ENCODE data around the gene REEP6.

The REEP6 gene

DNA sequence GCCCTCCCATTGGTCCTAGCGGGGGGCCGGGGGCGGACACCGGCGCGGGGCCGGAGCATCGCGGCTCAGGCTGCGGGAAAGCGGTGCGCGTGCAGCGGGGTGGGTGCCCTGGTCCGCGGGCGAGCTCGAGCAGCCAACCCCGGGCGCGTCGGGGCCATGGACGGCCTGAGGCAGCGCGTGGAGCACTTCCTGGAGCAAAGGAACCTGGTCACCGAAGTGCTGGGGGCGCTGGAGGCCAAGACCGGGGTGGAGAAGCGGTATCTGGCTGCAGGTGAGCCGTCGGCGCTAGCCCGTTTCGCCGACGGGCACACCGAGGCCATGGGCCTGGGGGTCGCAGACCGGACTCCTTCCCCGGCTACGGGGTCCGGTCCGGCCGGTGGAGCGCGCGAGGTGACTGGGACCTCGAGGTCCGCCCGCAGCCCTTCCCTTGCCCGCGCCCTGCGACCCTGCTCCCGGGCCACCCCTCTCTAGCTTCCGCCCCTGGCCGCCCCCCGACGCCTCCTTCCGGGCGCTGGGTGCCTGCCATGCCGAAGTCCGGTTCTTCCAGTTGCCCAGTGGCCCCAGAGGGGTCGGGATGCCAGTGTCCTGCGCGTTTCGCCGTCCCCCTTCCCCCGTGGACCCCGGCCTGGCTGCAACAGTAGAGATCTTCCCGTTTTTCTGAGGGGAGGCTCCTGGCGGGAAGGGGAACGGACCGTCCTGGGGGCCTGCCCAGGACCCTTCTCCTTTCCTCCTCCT is at the start of gene REEP6:
Gene REEP6, plus strand, starts transcription at position 68 of the 735 bp plus-strand sequence. Its CDS starts 89 bp downstream, at position 157.
- peak in 2 of 10 donors; percentile 9 to 88 for DNase-seq
- intact Hi-C loops (cut with DNase I), result no loop called here

DNA sequence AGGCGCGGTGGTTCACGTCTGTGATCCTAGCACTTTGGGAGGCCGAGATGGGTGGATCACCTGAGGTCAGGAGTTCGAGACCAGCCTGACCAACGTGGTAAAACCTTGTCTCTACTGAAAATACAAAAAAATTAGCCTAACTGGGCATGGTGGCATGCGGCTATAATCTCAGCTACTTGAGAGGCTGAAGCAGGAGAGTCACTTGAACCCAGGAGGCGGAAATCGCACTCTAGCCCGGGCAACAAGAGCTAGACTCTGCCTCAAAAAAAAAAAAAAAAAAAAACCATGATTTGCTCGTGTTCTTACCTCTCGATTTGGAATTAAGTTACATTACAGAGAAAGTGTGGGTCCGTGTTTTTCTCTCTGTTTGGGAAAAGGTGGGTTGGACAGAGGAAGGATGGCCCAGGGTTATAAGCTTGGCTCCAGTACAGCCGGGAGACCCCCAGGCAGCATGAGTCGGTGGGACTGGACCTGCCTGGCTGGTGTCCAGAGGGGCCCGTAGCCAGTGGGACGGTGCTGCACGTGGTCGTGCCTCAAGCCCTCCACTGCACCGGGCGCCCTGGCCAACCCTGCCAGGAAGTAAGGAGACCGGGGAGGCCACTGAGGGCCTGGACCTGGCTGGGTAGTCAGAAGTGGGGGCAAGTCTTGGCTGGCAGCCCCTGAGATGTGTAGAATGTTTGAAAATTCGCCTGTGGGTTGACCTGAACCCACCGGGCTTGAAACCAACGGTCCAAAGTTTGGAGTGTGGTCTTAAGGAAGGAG is 49.1 kb upstream of the REEP6 start:
- intact Hi-C loops (cut with DNase I), result no loop called here
- no peak for DNase-seq

DNA sequence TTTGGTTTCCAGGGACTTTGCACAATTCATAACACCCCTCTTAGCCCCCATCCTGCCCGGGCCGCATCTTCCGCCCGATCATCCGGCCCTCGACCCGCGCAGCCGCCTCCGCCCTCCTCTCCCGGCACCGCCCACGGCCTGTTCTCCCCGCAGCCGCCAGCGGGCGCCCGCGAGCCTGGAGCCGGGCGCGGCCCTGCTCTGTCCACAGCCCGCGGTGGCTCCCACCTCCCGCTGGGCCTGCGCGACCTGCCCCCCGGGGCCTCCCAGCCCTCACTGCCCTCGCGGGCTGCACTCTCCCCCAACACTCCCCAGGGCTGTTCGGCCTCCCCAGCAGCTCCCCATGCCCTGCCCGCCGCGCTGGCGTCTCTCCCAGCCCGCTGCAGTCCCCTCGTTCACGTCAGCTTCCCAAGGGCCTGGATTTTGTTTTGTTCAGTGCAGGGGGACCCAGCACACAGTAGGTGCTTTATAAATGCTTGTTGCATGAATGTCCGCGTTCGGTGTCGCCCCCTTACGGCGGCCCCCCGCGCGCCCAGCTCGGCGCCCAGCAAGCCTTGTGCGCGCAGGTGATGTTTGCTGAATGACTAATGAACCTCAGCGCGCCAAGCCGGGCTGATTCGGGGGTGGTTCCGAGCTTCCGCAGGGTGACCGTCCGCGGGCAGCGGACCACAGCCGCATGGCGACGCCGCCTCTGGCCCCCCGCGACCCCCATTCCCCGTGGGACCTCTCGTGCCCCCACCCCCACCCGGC is 45.6 kb upstream of the REEP6 start:
- DNase-seq, result peak in 9 of 10 donors; percentile 59 to 96 (median 77)
- intact Hi-C loops (cut with DNase I), result no loop called here

DNA sequence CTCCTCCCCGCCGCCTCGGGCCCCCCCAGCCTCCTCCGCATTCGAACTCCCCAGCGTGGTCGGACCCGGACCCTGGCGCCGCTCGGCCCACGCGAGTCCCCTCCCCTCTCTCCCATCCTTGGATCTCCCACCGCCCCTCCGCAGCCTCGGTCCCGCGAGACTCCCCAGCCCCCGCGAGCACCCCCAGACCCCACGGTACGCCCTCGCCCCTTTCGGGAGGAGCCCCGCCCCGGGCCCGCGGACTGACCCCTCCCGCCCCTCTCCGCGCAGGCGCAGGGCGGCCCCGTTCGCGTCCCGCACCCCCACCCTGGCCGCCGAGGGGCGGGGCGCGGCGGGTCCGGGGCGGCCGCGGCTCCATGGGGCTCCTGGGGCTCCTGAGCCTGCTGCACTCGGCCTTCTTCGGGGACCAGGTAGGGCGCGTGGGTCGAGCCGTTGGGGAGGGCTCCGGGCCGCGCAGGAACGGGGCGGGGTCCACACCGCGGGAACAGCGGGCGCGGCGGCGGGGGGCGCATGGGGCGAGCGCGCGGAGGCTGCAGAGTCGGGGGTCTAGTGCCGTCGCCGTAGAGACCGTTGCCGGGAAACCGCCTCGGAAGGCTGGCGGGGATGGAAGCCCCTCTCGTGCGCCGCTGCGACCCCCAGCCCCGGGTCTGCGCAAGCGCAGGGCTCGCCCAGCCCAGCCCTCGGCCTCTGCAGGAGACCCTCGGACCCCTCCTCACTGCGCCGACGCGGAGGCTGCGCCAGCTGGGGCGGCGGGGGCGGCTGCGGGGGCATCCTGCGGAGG is 44.9 kb upstream of the REEP6 start:
- intact Hi-C loops (cut with DNase I), result no loop called here
- DNase-seq, result peak; percentile 48 to 96 (median 68)

DNA sequence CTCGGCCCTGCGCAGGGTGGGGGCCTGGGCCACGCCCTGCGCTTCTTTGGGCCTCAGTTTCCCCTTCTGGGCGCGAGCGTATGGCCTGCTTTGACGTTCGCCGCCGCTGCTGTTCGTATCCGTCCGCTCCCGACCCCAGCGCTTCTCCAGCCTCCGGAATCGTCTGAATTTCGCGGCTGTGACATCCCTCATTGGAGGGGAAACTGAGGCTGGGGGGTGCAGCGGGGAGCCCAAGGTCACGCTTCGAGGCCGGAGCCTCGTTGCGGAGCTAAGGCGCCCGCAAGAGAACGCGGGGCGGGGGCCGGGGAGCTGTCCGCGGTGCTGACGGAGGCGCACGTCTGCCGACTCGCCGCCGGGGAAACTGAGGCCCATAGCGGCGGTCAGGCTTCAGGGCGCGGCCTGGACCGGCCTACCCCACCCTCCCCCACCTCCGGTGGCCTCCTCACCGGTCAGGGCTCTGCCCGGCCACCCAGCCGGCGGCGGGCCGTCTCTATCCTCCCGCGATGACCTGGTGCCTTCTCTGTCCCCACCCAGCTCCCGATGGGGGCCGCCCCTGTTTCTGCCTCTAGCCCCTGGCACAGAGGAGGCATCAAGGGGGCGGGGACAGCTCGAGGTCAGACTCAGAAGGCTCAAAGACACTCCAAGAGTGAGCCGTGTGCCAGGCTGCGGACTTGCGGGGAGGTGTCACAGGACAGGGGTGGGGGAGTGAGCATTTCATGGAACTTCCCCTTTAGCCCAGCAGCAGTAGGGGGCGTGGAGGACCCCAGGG is 44.1 kb upstream of the REEP6 start:
- intact Hi-C loops (cut with DNase I), result no loop called here
- DNase-seq, result peak in 1 of 10 donors; percentile 84

DNA sequence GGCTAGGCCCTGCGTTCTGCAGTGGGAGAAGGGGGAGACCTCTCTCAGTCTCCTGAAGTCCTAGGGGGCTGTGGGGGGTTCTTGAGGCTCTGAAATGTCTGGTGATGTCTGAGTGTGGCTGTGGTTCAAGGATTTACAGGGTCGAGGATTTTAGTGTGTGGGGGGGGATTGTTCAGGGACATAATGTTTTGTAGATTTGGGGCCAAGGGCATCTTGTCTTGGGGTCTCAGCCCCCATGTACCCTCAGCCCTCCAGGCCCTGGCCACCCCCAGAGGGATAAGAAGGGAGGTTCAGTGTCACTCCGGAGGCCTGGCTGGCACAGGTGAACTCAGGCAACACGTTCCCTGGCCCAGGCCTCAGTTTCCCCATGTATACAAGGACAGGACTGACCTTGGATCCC is 43.5 kb upstream of the REEP6 start:
- DNase-seq, result no peak
- intact Hi-C loops (cut with DNase I), result no loop called here

DNA sequence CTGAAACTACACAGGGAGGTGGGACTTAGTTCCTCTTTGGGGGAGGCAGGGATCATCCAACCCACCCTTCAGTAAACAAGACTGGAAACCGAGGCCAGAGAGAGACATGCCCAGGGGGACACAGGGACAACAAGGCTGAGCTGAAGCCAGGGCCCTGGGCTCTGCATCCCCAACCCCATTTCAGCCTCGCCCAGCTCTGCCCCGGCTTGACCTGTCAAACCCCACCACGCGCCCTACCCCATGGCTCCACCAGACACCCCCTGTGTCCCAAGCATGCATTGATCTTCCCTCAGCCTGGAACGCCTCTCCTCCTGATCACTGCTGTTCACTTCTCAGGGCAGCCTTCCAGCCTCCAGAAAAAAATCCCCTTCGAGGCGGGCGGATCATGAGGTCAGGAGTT is 43.0 kb upstream of the REEP6 start:
- no peak for DNase-seq
- intact Hi-C loops (cut with DNase I), result no loop called here

DNA sequence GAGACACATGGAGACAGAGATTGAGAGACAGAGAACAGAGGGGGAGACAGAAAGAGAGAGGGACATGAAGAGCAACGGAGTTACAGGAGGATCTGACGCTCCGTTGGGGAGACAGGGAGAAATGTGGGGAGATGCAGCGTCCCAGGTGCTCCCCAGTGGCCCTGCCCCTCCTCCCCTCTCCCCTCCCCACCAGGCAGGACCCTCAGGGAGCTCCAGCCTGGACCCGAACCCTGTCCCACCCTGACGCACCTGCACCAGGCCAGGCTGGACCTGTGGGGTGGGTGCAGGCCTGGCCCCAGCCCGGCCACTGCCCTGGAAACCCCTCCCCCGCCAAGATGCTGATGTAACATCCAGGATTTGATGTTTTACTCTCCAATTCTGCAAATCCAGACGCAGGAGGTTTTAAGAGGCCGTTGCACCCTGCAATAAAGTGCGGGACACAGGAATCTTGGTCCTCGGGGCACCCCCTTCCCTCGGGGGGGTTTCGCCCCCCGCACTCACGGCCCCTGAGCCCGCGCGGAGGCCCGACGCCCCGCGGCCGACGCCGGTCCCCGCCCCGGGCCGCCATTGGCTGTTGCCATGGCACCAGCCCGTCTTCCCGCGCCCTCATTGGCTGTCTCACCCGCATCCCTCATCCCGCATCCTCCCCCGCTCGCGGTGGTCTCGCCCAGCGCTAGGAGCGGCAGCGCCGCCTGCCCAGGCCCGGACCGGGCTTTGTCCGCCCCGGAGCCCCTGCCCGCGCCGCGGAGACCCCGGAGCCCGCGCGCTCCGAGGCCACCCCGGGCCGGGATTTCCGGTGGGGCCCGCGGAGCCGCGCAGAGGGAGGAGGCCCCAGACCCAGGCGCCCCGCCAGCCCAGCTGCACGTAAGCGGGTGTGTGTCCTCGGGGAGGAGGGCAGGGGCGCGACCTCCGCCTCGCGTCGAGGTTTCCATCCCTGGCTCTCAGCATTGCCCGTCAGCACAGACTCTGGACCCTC is 41.2 kb upstream of the REEP6 start, which contains the start of gene APC2:
Gene APC2, plus strand, starts transcription at position 655 of the 976 bp plus-strand sequence. CDS start 2,881 bp downstream, outside the sequence.
- DNase-seq, result peak; percentile 86 to 99 (median 92)
- intact Hi-C loops (cut with DNase I), result no loop called here

DNA sequence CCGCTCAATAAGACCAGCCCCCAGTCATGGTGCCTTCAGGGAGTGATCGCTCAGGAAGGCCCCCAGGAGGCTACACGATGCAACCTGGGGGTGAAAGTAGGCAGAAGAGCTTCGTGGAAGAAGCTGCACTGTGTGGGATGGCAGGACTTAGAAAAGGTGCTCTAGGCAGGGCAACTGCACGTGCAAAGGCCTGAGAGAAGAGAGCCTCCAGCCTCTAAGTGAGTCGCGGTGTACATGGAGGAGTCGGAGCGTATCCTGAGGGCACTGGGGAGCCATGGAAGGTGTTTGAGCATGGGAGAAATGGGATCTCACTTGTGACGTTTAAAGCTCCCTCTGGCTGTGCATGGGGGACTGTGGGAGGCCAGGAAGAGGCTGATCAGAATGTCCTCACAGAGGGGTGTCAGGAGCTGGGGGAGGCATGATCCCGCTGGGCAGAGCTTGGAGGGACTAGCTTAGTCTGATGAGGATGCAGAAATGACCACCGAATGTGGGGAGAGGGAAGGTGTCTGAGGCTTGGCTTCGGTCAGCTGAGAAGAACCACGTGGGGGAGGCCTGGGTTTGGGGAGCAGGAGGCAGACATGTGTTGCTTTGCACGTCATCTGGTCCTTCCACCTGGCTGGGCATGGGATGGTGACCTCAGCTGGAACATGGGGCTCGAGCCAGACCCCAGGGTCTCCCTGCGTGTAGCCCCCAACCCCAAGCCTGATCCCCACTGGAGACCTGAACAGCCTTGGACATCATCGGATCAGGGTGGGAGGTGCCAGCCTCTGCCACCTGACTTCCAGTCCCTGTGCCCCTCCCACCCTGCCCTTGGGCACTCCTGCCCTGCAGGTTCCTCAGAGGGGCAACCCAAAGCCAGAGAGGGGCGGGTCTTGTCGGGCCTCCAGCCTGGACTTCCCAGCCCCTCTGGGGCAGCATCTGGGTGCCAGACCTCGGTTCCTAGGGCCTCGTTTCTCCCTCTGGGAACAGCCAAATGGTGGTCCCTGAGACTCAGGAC is 39.9 kb upstream of the REEP6 start:
- intact Hi-C loops (cut with DNase I), result no loop called here
- DNase-seq, result peak in 4 of 10 donors; percentile 33 to 90 (median 36)

DNA sequence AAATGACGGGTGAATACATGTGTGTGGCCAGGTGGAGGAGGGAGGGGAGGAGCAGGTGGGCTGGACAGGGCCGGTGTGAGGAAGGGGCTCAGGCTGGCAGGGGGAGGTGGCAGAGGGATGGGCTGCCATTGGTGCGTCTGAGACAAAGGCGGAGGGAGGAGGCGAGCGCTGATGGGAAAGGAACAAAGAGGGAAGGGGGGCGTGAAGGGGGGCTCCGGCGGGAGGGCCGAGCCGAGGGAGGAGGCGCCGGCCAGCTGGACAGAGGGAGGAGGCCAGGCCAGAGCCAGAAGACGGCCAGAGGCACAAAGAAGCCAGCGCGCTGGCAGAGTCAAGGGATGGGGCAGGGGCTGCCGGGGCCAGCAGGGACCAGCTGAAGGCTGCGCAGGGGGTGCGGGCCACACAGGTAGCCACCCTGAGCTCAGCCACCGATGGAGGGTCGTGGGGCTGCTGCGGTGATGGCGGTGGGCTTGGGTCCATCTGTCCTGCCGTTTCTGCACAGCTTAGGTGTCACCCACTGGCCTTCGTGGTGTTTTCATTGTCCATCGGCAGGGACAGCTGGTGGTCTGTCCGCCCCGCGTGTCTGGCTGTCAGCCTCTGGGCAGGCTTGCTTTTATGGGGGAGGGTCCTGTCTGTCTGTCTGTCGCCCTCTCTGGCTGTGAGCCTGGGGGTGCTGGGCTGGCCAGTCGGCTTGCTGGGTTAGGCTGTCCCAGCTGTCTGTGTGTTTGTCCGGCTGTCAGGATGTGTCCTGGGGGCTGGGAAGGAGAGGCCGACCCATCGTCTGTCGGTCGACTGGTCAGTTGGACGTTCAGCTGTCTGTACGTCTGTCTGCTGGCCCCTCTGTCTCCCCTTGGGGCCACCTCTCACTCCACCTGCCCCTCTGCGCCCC is 38.8 kb upstream of the REEP6 start:
- intact Hi-C loops (cut with DNase I), result no loop called here
- DNase-seq, result peak in 9 of 10 donors; percentile 47 to 95 (median 79)

DNA sequence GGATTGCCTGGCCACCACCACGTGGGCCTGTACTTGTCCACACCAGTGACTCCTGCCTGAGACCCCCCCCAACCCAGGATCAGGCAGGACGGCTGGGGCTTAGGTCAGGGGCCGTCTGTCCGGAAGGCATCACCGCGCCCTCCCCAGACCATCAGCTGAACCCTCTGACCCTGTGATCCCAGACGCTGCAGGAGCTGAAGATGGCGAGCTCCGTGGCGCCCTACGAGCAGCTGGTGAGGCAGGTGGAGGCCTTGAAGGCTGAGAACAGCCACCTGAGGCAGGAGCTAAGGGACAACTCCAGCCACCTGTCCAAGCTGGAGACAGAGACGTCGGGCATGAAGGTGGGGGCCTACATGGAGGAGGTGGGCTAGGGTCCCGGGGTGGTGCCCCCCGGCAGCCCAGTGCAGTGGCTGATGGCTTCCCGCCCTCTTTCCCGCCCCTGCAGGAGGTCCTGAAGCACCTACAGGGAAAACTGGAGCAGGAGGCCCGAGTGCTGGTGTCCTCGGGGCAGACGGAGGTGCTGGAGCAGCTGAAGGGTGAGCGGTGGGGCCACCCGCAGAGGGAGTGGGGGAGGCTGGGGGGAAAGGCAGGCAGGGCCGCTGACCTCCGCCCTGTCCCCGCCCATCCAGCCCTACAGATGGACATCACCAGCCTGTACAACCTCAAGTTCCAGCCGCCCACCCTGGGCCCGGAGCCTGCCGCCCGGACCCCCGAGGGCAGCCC is 38.0 kb upstream of the REEP6 start:
- intact Hi-C loops (cut with DNase I), result no loop called here
- DNase-seq, result peak in 1 of 10 donors; percentile 77

DNA sequence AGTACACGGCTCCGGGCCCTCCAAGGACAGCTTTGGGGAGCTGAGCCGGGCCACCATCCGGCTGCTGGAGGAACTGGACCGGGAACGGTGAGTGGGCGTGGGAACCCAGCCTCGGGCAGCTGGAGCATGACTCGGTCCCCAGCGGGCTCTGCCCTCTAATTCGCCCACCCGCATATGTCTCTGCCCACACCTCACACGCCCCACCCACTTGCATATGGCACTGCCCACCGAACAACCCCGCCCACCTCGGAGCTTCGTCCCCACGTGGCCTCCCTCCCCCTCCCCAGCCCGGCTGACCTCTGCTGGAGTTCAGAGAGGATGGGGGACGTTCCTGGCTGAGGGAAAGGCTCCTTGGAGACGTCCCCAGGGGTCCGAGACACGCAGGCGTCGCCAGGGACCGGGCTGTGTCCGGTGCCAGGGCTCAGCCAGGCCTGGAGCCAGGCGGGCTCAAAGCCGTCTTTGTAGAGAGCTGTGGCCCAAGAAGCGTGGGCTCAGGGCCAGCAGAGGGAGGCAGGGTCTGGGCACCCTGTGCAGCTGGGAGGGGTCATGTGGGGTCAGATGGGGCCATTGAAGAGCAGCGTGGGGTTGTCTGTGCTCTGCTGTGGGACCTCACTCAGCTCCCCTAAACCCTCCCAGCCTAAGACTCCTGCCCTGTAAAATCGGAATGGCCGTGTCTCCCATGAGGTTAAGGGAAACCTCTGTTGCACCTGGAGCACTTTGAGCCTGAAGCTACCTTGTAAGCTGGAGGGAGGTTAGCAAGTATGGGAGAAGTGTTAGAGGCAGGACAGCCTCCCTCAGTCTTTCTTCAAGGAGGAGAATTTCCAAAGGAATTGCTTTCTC is 37.2 kb upstream of the REEP6 start:
- DNase-seq, result peak; percentile 83 to 99 (median 94)
- intact Hi-C loops (cut with DNase I), result no loop called here

DNA sequence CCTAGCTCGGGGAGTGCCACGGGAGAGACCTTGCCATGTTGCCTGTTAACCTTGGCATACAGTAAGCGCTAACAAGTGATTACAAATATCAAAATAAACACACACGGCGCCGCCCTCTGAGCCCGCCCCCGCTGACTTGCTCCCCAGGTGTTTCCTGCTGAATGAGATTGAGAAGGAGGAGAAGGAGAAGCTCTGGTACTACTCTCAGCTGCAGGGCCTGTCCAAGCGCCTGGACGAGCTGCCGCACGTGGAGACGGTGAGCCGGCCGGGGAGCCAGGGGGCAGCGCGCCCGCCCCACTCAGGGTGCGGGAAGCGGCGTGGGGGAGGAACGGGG is 36.0 kb upstream of the REEP6 start:
- intact Hi-C loops (cut with DNase I), result no loop called here

DNA sequence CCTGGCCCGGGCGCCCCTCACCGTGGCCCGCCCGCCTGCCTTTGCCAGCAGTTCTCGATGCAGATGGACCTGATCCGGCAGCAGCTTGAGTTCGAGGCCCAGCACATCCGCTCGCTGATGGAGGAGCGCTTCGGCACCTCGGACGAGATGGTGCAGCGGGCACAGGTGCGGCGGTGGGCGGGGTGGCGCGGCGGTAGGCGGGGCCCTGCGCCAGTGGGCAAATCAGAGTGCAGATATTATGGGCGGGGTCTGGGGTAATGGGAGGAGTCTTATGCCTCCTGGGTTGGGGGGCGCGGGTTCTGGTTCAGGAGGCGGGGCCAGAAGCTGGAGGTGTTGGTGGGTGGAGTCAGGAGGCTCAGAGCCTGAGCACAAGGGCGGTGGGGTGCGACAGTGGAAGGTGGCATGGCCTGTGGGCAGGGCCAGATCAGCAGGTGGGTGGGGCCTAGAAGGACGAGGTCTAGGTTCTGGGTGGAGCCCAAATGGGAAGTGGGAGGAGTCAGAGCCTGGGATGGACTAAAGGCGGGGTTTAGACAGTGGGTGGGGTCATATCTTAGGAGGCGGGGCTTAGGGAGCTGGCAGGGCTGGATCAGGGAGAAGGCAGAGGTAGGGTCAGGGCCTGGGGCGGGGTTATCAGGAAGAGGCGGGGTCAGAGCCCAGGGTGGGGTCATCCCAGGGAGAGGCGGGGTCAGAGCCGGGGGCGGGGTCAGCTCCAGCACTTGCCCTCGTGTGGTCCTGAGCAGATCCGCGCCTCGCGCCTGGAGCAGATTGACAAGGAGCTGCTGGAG is 35.5 kb upstream of the REEP6 start:
- intact Hi-C loops (cut with DNase I), result no loop called here
- peak in 2 of 10 donors; percentile 54 to 86 for DNase-seq

More for the DNA sequence above, 36.0 kb upstream of the REEP6 start:
- peak in 1 of 10 donors; percentile 73 for DNase-seq
